AG09319 (cell line): Measurements from ENCODE around the gene ELOVL4.

Experiments used
- DNase-seq: peaks from one replicate; pipeline ENCODE4 v3.0.0-alpha.2; 2010; ENCODE audit warnings: low read depth; ENCODE audit errors: extremely low read depth
- CTCF ChIP-seq: IDR thresholded peaks from 2 replicates; pipeline ENCODE4 v1.5.1; 2011; ENCODE audit warnings: low read depth, mild to moderate bottlenecking, inconsistent platforms, low read length, moderate library complexity

Gene ELOVL4

GRCh38 chr6:79888587-79888986, 58.8 kb downstream of the ELOVL4 start:
- TF ChIP-seq CTCF, result no peak
- DNase-seq, result no peak

DNA sequence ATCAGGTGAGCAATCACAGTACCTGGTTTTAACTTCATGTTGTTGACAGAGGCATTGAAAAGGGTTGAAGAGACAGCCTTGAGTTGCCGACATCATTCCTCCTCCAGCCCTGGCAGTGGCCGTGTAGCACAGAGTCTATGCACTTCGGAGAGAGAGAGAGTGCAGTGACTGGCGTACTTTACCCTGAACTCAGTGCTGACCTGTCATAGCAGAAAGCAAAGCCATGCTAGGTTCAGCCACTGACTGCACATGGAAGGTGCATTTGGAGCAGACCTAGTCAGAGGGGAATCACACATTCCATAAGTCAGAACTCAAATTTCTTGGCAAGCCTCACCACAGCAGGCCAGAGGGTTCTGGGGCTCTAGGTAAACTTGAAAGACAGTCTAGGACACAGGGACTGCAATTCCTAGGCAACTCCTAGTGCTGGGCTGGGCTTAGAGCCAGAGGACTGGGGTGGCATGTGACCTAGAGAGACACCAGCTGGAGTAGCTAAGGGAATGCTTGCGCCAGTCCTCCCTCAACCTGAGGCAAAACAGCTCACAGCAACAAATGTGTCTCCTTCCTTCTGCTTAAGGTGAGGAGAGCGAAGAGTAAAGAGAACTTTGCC, 69.1 kb downstream of the ELOVL4 start:
- no peak for TF ChIP-seq CTCF
- DNase-seq, result no peak

GRCh38 chr6:79874531-79875134, 72.7 kb downstream of the ELOVL4 start:
- DNase-seq, result no peak
- TF ChIP-seq CTCF, result no peak

- DNase-seq, result no peak
- no peak for TF ChIP-seq CTCF
Observed at GRCh38 chr6:79872986-79873385, 74.4 kb downstream of the ELOVL4 start.

DNA sequence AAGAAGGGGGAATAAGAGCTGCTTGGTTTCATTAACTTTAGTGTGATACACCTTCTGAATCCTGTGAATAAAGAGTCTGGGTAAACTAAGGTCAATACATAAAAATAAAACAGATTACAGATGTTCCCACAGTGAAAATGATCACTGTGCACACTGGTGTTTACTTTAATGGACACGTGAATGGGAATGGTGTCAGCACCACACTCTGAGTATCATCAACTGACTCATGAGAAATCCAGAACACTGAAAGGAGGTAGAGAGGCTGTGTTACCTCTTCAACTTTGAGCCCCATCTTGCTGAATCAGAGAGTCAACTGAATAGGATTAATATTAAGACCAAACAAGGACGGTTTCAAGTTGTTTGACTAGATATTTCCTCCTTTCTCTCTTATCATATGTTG, 75.0 kb downstream of the ELOVL4 start:
- no peak for TF ChIP-seq CTCF
- no peak for DNase-seq

GRCh38 chr6:79869600-79870084, 77.7 kb downstream of the ELOVL4 start:
- TF ChIP-seq CTCF, result peak; percentile 98
- peak; percentile 28 for DNase-seq

DNA sequence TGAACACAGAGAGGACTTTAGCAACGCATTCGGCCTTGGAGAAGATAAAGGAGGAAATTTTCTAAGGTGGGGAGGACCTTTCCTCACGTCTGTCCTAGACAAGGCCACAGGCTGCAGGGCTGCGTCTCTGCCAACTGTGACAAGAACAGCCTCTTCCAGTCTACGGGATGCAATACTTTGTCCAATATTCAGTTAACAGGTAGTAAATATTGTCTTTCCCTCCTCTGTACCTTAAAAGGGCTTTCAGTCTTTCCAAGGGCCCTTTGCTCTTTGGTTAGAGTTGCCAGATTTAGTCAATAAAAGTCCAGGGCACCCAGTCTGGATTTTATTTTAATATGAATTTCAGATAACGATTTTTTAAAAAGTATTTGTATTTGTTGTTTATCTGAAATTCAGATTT, 78.2 kb downstream of the ELOVL4 start:
- TF ChIP-seq CTCF, result no peak
- DNase-seq, result no peak
